PFSK-1 (cell line): Measurements from ENCODE around the gene HS3ST4.

Source experiments
- POLR2AphosphoS5 ChIP-seq: IDR thresholded peaks from 2 replicates; pipeline ENCODE4 v1.6.1; 2012; ENCODE audit warnings: low read depth, mild to moderate bottlenecking, control low read depth, low read length, moderate library complexity
- TAF1 ChIP-seq: IDR thresholded peaks from 2 replicates; pipeline ENCODE4 v1.6.1; 2012; ENCODE audit warnings: low read length, control low read depth, borderline replicate concordance; ENCODE audit not compliant: insufficient read depth
- TF ChIP-seq, protein P1 (sequence below), 2 experiments: IDR thresholded peaks; 2 replicates each; pipeline versions ENCODE4 v1.6.1 to v1.8.0; 2011 to 2012; ENCODE audit warnings: low read depth in 2 of 2, low read length in 2 of 2, control low read depth in 1 of 2, inconsistent platforms in 1 of 2, mild to moderate bottlenecking in 1 of 2, moderate library complexity in 1 of 2; ENCODE audit not compliant: insufficient read depth in 1 of 2

DNA sequence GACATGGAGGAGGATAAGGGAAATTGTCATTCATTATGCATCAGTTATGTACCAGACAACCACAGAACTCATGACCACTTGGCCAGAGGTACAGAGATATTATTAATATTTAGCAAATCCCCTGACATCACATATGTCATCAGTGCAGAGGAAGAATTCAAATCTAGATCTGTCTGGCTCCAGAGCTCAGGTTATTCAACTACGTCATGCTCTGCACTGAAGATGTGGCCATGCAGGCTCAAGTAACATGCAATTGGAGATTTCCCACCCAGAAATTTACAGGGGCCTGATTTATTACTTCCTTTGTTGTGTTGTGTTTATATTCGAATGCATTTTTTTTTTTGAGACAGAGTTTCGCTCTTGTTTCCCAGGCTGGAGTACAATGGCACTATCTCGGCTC, 224.3 kb downstream of the HS3ST4 start:
- TF ChIP-seq TAF1 (no peak), POLR2AphosphoS5 (no peak)
- TF ChIP-seq, protein P1, sequence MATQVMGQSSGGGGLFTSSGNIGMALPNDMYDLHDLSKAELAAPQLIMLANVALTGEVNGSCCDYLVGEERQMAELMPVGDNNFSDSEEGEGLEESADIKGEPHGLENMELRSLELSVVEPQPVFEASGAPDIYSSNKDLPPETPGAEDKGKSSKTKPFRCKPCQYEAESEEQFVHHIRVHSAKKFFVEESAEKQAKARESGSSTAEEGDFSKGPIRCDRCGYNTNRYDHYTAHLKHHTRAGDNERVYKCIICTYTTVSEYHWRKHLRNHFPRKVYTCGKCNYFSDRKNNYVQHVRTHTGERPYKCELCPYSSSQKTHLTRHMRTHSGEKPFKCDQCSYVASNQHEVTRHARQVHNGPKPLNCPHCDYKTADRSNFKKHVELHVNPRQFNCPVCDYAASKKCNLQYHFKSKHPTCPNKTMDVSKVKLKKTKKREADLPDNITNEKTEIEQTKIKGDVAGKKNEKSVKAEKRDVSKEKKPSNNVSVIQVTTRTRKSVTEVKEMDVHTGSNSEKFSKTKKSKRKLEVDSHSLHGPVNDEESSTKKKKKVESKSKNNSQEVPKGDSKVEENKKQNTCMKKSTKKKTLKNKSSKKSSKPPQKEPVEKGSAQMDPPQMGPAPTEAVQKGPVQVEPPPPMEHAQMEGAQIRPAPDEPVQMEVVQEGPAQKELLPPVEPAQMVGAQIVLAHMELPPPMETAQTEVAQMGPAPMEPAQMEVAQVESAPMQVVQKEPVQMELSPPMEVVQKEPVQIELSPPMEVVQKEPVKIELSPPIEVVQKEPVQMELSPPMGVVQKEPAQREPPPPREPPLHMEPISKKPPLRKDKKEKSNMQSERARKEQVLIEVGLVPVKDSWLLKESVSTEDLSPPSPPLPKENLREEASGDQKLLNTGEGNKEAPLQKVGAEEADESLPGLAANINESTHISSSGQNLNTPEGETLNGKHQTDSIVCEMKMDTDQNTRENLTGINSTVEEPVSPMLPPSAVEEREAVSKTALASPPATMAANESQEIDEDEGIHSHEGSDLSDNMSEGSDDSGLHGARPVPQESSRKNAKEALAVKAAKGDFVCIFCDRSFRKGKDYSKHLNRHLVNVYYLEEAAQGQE (IDR thresholded peaks at IDR 0.05; ENCODE audit: insufficient read depth in 1 of 2, low read depth in 2 of 2, low read length in 2 of 2) = no peak
